Heart left ventricle (tissue), 16 donors: Measurements from ENCODE around the gene SLC44A2. TPM values are rescaled to one million over a fixed set of nuclear protein-coding genes. Genes with fewer than 3 reads are reported as not detected.
A peak's percentile ranks its signal among the peaks of the same experiment; 100 is the strongest.
"Not testable (repeated sequence)": the region's sequence is repeated elsewhere in the genome, so short reads cannot be mapped to it uniquely, and the experiment has no call there.

Experiments used
- ATAC-seq, 4 donors: fragments of 200-7000 bp; cut with Tn5 transposase; one replicate each; pipeline ENCODE4 v1.9.1; 2020 to 2022; ENCODE audit warnings: moderate library complexity in 4 of 4, mild to moderate bottlenecking in 3 of 4, moderate number of reproducible peaks in 1 of 4
- DNase-seq, 5 donors: peaks; one replicate each; pipeline ENCODE4 v3.0.0-alpha.2; 2020
- H3K27ac ChIP-seq, 12 donors: fragments of 200-600 bp; sonication (generic) in 4 of 12; one replicate each; pipeline versions ENCODE4 v1.5.0 to v1.8.0; 2016 to 2022; ENCODE audit warnings: mild to moderate bottlenecking in 2 of 12
- H3K27me3 ChIP-seq, 9 donors: fragments of 200-600 bp; sonication (generic) in 2 of 9; one replicate each; pipeline versions ENCODE4 v1.5.1 to v1.8.0; 2016 to 2022; ENCODE audit warnings: mild to moderate bottlenecking in 3 of 9
- H3K36me3 ChIP-seq, 9 donors: fragments of 200-600 bp; sonication (generic) in 2 of 9; one replicate each; pipeline versions ENCODE4 v1.5.0 to v1.8.0; 2018 to 2022; ENCODE audit warnings: mild to moderate bottlenecking in 2 of 9
- H3K4me1 ChIP-seq, 12 donors: fragments of 200-600 bp; sonication (generic) in 4 of 12; one replicate each; pipeline versions ENCODE4 v1.5.0 to v1.8.0; 2016 to 2022; ENCODE audit warnings: mild to moderate bottlenecking in 3 of 12
- H3K4me3 ChIP-seq, 12 donors: fragments of 200-600 bp; sonication (generic) in 4 of 12; one replicate each; pipeline versions ENCODE4 v1.5.0 to v1.8.0; 2017 to 2022; ENCODE audit warnings: mild to moderate bottlenecking in 9 of 12, moderate library complexity in 4 of 12
- H3K9me3 ChIP-seq, 12 donors: fragments of 200-600 bp; sonication (generic) in 4 of 12; one replicate each; pipeline versions ENCODE4 v1.5.0 to v1.8.0; 2016 to 2022; ENCODE audit warnings: mild to moderate bottlenecking in 1 of 12
- CTCF ChIP-seq, 12 donors: fragments of 200-600 bp; sonication (generic) in 4 of 12; IDR thresholded peaks; one replicate each; pipeline versions ENCODE4 v1.5.0 to v1.8.0; 2018 to 2022; ENCODE audit warnings: antibody characterized with exemption in 12 of 12, mild to moderate bottlenecking in 5 of 12
- POLR2A ChIP-seq, 2 donors: fragments of 450-650 bp; IDR thresholded peaks; one replicate each; pipeline ENCODE4 v1.6.1; 2017; ENCODE audit warnings: antibody characterized with exemption in 2 of 2, mild to moderate bottlenecking in 2 of 2, moderate library complexity in 2 of 2
- WGBS, 4 donors: extraction: QIAGEN DNeasy Blood & Tissue Kit in 2 of 4; methylation state at CpG; one replicate each; pipeline versions ENCODE4 v1.1.5 to v1.1.7; 2013 to 2018; 5-methylcytosine and 5-hydroxymethylcytosine counted together
- intact Hi-C, 10 donors: fragments of 100-400 bp; cut with DNase I; formaldehyde crosslinking; loops; one replicate each; pipeline versions ENCODE4 v1.11.1 to v1.14.2; 2022
- polyA plus RNA-seq, 2 donors: library from polyadenylated mRNA; stranded (reverse); fragments of 200-250 nt; gene quantifications; one replicate each; pipeline ENCODE4 v1.2.3, GENCODE V29; 2013
- total RNA-seq, 9 donors: library from RNA; depleted of rRNA in 2 of 9; stranded (reverse); fragments of >200 nt in 2 of 9; fragmentation: NEBNext Ultra II Directional in 3 of 9; extraction: Animal tissue kit (Norgen Biotek cat#: 25700) in 3 of 9; gene quantifications; one replicate each; pipeline versions ENCODE4 v1.1.0 to v1.2.4, GENCODE V29; 2016 to 2023
- donor health status: ischemic (EF 13 %, LVEDD 7.1; RV severe dilation, severe dysfunction).
- donor health status: healthy with polysubstance abuse.
- donor health status: DM: no; HTN: yes; CAD: no.
- donor health status: DM: no; HTN: no; CAD: no.
- donor health status: ischemic (EF 25% LVEDD 6.9; RV normal size, moderate dysfunction).
- donor health status: ischemic (EF 25% LVEDD 5.7; RV mildly dilated, moderate dysfunction).
- donor health status: healthy.
- donor health status: DM: yes; HTN: yes; CAD: no.
- donor health status: ischemic (EF 35%, LVEDD 5.7; RV mildly dilated, moderate dysfunction).
- donor health status: nonischemic (EF 11% LVEDD 7.7; RV severe dilation, severe dysfunction).
- donor health status: DM: yes; HTN: yes; CAD: no.
- donor health status: PGD.
- donor health status: ischemic (EF 29% LVEDD 5.4; RV normal size, mild dysfunction).
- donor health status: nonischemic (EF 23%, LVEDD 6.1; RV moderate dilation, normal function).

Gene SLC44A2
- total and polyA plus RNA-seq, 11 donors = 43.1 to 130 (median 82.5) TPM

GRCh38 chr19:10660346-10660745, 35.0 kb downstream of the SLC44A2 start:
- Histone ChIP-seq H3K27ac (no peak overlapping the region), H3K9me3 (no peaks in the 10 kb centered on the region), H3K4me3 (no peak overlapping the region), H3K4me1 (peaks cover 0 to 82% (median 53%) of the 10 kb centered on the region in 12 donors), H3K27me3 (no peaks in the 10 kb centered on the region), H3K36me3 (peaks cover 0 to 40% (median 7%) of the 10 kb centered on the region in 9 donors)
- TF ChIP-seq CTCF (IDR thresholded peaks at IDR 0.05) (no peak), POLR2A (IDR thresholded peaks at IDR 0.05) (no peak)
- intact Hi-C loops = loop anchor here in 1 of 10 donors (5.0 kb wide), 1 partner anchor 37 kb away; no protein-coding TSS in a partner anchor
- 77 to 85% (median 82%) methylated on average over 5 of the region's 5 CpGs for WGBS, 4 donors
- no peak for DNase-seq
- ATAC-seq = no peak

GRCh38 chr19:10661946-10662345, 36.6 kb downstream of the SLC44A2 start:
- 73 to 85% (median 81%) methylated on average over 1 of the region's 1 CpG; no CpG with 5 or more reads in 1 of the 4 donors for WGBS, 4 donors
- no peak overlapping the region for H3K4me3 ChIP-seq
- TF ChIP-seq POLR2A (IDR thresholded peaks at IDR 0.05) (no peak), CTCF (IDR thresholded peaks at IDR 0.05) (no peak)
- ATAC-seq = no peak
- H3K4me1 ChIP-seq = peaks cover 0 to 72% (median 44%) of the 10 kb centered on the region in 12 donors
- no peak overlapping the region for H3K27ac ChIP-seq
- no peaks in the 10 kb centered on the region for H3K27me3 ChIP-seq
- no peak for DNase-seq
- intact Hi-C loops = loop anchor here in 1 of 10 donors (5.0 kb wide), 1 partner anchor 35 kb away; no protein-coding TSS in a partner anchor
- H3K9me3 ChIP-seq = no peaks in the 10 kb centered on the region
- H3K36me3 ChIP-seq = peaks cover 0 to 46% (median 11%) of the 10 kb centered on the region in 9 donors

GRCh38 chr19:10662384-10663251, 37.3 kb downstream of the SLC44A2 start:
- intact Hi-C loops = loop anchor here in 1 of 10 donors (5.0 kb wide), 1 partner anchor 35 kb away; no protein-coding TSS in a partner anchor
- H3K36me3 ChIP-seq = peaks cover 0 to 41% (median 11%) of the 10 kb centered on the region in 9 donors
- 56 to 58% (median 58%) methylated on average over 14 of the region's 14 CpGs for WGBS, 4 donors
- H3K4me1 ChIP-seq = peaks cover 0 to 70% (median 43%) of the 10 kb centered on the region in 12 donors
- peak overlapping the region in 1 of 12 donors; percentile 41 for H3K27ac ChIP-seq
- no peak for TF ChIP-seq POLR2A (IDR thresholded peaks at IDR 0.05)
- no peak for TF ChIP-seq CTCF (IDR thresholded peaks at IDR 0.05)
- no peak overlapping the region for H3K4me3 ChIP-seq
- DNase-seq (peak in 1 of 5 donors; percentile 21), ATAC-seq (peak in 1 of 4 donors; percentile 17)
- H3K9me3 ChIP-seq = no peaks in the 10 kb centered on the region
- H3K27me3 ChIP-seq = no peaks in the 10 kb centered on the region

GRCh38 chr19:10663252-10663563, 37.9 kb downstream of the SLC44A2 start:
- WGBS, 4 donors = 87 to 91% (median 89%) methylated on average over 16 of the region's 16 CpGs
- ATAC-seq = not testable (repeated sequence)
- H3K4me1 ChIP-seq = peaks cover 0 to 72% (median 42%) of the 10 kb centered on the region in 12 donors

More at GRCh38 chr19:10663252-10663563, 37.9 kb downstream of the SLC44A2 start:
- not testable (repeated sequence) for H3K27ac ChIP-seq, H3K9me3 ChIP-seq, H3K4me3 ChIP-seq, H3K27me3 ChIP-seq
- peaks cover 0 to 41% (median 11%) of the 10 kb centered on the region in 9 donors for H3K36me3 ChIP-seq
- peak in 1 of 5 donors; percentile 10 for DNase-seq
- intact Hi-C loops = loop anchor here in 1 of 10 donors (5.0 kb wide), 1 partner anchor 34 kb away; no protein-coding TSS in a partner anchor
